Adrenal gland (tissue), 12 donors: Measurements from ENCODE around the gene EHHADH. TPM values are rescaled to one million over a fixed set of nuclear protein-coding genes. Genes with fewer than 3 reads are reported as not detected.
"Not testable (repeated sequence)": the region's sequence is repeated elsewhere in the genome, so short reads cannot be mapped to it uniquely, and the experiment has no call there.

Source experiments
- DNase-seq, 7 donors: peaks; one replicate each; pipeline ENCODE4 v3.0.0-alpha.2; 2019 to 2020
- H3K27ac ChIP-seq, 5 donors: fragments of 200-600 bp; sonication (generic) in 4 of 5; 1 replicate in 3 of 5; 2 replicates in 2 of 5; pipeline versions ENCODE4 v1.5.1 to v1.8.0; 2016 to 2020; ENCODE audit warnings: mild to moderate bottlenecking in 1 of 5
- H3K27me3 ChIP-seq: fragments of 200-600 bp; 2 replicates; pipeline ENCODE4 v1.8.0; 2021
- H3K36me3 ChIP-seq, 2 donors: fragments of 200-600 bp; replicated peaks in 1 of 2; 1 replicate in 1 of 2; 2 replicates in 1 of 2; pipeline versions ENCODE4 v1.5.1 to v1.8.0; 2018 to 2022
- H3K4me1 ChIP-seq, 2 donors: fragments of 200-600 bp; replicated peaks in 1 of 2; 1 replicate in 1 of 2; 2 replicates in 1 of 2; pipeline versions ENCODE4 v1.5.1 to v1.8.0; 2018 to 2021
- H3K4me3 ChIP-seq, 4 donors: fragments of 200-600 bp; sonication (generic) in 3 of 4; one replicate each; pipeline ENCODE4 v1.5.1; 2016 to 2018
- H3K9me3 ChIP-seq, 3 donors: fragments of 200-600 bp; sonication (generic) in 1 of 3; replicated peaks in 1 of 3; 1 replicate in 2 of 3; 2 replicates in 1 of 3; pipeline versions ENCODE4 v1.5.1 to v1.8.0; 2016 to 2021
- POLR2A ChIP-seq, 2 donors: fragments of 450-650 bp; IDR thresholded peaks; one replicate each; pipeline ENCODE4 v1.6.1; 2017; ENCODE audit warnings: antibody characterized with exemption in 2 of 2, mild to moderate bottlenecking in 2 of 2, moderate library complexity in 1 of 2
- WGBS, 4 donors: extraction: QIAGEN DNeasy Blood & Tissue Kit in 2 of 4; methylation state at CpG; one replicate each; pipeline versions ENCODE4 v1.1.5 to v1.1.7; 2013 to 2017; 5-methylcytosine and 5-hydroxymethylcytosine counted together
- intact Hi-C, 2 donors: fragments of 100-400 bp; cut with DNase I; formaldehyde crosslinking; loops; one replicate each; pipeline versions ENCODE4 v1.14.1 to v1.15.0; 2022 to 2023
- polyA plus RNA-seq, 3 donors: library from polyadenylated mRNA; stranded (reverse); fragments of 200-250 nt in 2 of 3; fragments of 350-450 nt in 1 of 3; fragmentation: Illumina TruSeq in 1 of 3; extraction: RNeasy Lipid Tissue Mini Kit (QIAGEN cat#74804) in 1 of 3; gene quantifications; one replicate each; pipeline ENCODE4 v1.2.3, GENCODE V29; 2013 to 2014
- total RNA-seq, 9 donors: library from RNA; depleted of rRNA in 4 of 9; stranded (reverse); fragments of >200 nt in 4 of 9; fragments of 120-200 nt in 1 of 9; fragmentation: NEBNext Ultra II Directional in 1 of 9; extraction: Animal tissue kit (Norgen Biotek cat#: 25700) in 1 of 9; gene quantifications; one replicate each; pipeline versions ENCODE4 v1.1.0 to v1.2.4, GENCODE V29; 2013 to 2023
- TF ChIP-seq, protein P1 (sequence below), 6 experiments: fragments of 450-650 bp in 4 of 6; fragments of 200-600 bp in 2 of 6; sonication (generic) in 1 of 6; IDR thresholded peaks; 1 replicate in 5 of 6; 2 replicates in 1 of 6; pipeline versions ENCODE4 v1.5.1 to v1.8.0; 2016 to 2021; ENCODE audit warnings: antibody characterized with exemption in 6 of 6, mild to moderate bottlenecking in 2 of 6, moderate library complexity in 1 of 6
- donor health status: healthy with polysubstance abuse.
- donor health status: Bipolar disorder and iron deficiency.
- donor health status: DM: yes; HTN: yes; CAD: no.
- donor health status: DM: no; HTN: no; CAD: no.
- donor health status: DM: no; HTN: no; CAD: no.
- donor health status: DM: yes; HTN: yes; CAD: no.

The EHHADH gene
- total and polyA plus RNA-seq, 12 donors, result 1.6 to 7.8 (median 5.9) TPM

DNA sequence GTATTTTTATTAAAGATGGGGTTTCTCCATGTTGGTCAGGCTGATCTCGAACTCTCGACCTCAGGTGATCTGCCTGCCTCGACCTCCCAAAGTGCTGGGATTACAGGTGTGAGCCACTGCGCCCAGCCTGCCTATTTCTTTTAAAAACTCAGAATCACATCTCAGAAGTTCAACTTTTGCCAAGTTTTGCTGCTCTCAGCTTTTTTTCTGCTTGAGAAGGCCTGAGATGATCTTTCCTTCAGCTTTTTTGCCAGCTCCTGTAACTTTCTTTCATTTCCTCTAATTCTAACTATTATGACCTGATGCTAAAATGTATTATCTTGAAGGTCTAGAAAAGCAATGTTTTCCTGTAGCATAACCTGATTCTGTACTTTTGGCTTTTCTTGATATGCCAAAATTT lies 9.6 kb upstream of the EHHADH start:
- DNase-seq, result no peak
- TF ChIP-seq POLR2A (IDR thresholded peaks at IDR 0.05), result no peak
- TF ChIP-seq, protein P1, sequence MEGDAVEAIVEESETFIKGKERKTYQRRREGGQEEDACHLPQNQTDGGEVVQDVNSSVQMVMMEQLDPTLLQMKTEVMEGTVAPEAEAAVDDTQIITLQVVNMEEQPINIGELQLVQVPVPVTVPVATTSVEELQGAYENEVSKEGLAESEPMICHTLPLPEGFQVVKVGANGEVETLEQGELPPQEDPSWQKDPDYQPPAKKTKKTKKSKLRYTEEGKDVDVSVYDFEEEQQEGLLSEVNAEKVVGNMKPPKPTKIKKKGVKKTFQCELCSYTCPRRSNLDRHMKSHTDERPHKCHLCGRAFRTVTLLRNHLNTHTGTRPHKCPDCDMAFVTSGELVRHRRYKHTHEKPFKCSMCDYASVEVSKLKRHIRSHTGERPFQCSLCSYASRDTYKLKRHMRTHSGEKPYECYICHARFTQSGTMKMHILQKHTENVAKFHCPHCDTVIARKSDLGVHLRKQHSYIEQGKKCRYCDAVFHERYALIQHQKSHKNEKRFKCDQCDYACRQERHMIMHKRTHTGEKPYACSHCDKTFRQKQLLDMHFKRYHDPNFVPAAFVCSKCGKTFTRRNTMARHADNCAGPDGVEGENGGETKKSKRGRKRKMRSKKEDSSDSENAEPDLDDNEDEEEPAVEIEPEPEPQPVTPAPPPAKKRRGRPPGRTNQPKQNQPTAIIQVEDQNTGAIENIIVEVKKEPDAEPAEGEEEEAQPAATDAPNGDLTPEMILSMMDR (IDR thresholded peaks at IDR 0.05), result no peak
- Histone ChIP-seq H3K4me3 (no peak overlapping the region), H3K27me3 (peaks cover 6% of the 10 kb centered on the region), H3K4me1 (no peaks in the 10 kb centered on the region), H3K27ac (no peak overlapping the region), H3K9me3 (no peaks in the 10 kb centered on the region), H3K36me3 (no peaks in the 10 kb centered on the region)
- intact Hi-C loops, result no loop called here
- 87 to 90% (median 88%) methylated on average over 4 of the region's 4 CpGs for WGBS, 4 donors

DNA sequence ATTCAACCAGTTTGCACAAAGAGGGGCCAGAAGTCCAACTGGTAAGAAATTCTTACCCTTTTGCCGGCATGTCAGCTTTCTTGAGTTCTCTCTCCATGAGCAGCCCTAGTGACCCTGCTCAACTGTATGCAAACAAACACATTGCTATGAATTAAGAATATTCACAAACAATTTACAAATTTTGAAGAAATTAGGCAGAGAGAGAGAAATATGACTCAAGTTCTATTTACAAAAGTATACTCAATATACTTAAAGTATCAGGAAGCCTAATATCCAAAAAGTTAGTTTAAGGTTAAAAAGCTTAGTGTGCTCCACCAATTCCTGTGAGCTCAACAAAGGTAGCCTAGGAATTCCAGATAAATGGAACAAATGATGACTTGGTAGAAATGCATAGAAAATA lies 3.5 kb upstream of the EHHADH start:
- no peak for TF ChIP-seq POLR2A (IDR thresholded peaks at IDR 0.05)
- TF ChIP-seq, protein P1 (IDR thresholded peaks at IDR 0.05), result no peak

DNA sequence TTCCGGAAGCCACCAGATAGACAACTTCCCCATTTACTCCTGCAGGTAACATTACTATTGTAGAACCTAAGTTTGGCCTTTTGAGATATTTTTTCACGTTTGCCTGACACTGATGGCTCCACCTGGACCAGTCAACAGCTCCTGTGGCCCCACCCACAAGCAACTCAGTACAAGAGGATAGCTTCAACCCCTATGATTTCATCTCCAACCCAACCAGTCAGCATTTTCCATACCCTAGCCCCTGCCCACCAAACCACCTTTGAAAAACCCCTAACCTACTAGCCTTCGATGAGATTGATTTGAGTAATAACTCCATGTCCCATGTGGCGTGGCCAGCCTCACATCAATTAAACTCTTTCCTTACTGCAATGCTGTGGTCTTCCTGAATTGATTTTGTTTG lies 950 bp upstream of the EHHADH start:
- Histone ChIP-seq H3K4me3 (no peak overlapping the region), H3K4me1 (no peaks in the 10 kb centered on the region), H3K9me3 (peaks cover 0 to 11% (median 7%) of the 10 kb centered on the region in 3 donors), H3K27me3 (no peaks in the 10 kb centered on the region), H3K27ac (no peak overlapping the region), H3K36me3 (no peaks in the 10 kb centered on the region)
- intact Hi-C loops, result no loop called here
- 92 to 97% (median 93%) methylated on average over 4 of the region's 4 CpGs for WGBS, 4 donors
- DNase-seq, result no peak
- no peak for TF ChIP-seq POLR2A (IDR thresholded peaks at IDR 0.05)
- TF ChIP-seq, protein P1 (IDR thresholded peaks at IDR 0.05), result no peak

More for the DNA sequence above, 3.5 kb upstream of the EHHADH start:
- no peak overlapping the region for H3K27ac ChIP-seq
- no peaks in the 10 kb centered on the region for H3K4me1 ChIP-seq
- H3K9me3 ChIP-seq, result peaks cover 0 to 11% (median 7%) of the 10 kb centered on the region in 3 donors
- 93 to 98% (median 96%) methylated on average over 1 of the region's 1 CpG for WGBS, 4 donors
- DNase-seq, result no peak
- no peaks in the 10 kb centered on the region for H3K27me3 ChIP-seq
- H3K36me3 ChIP-seq, result no peaks in the 10 kb centered on the region
- intact Hi-C loops, result no loop called here
- H3K4me3 ChIP-seq, result no peak overlapping the region

DNA sequence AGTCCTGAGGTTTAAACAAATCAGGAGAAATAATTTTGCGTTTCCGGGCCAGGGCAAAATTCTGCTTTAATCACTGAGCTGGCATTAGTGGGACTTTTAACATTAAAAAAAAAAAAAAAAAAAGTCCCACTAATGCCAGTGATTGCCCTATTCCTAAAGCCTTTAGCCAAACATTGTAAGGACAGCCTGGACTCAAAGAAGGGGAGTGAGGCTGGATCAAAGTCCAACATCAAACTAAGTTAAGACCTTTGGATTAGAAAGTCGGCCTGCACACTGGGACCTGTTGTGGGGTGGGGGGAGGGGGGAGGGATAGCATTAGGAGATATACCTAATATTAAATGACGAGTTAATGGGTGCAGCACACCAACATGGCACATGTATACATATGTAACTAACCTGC lies 716 bp downstream of the EHHADH start:
- DNase-seq, result not testable (repeated sequence)

DNA sequence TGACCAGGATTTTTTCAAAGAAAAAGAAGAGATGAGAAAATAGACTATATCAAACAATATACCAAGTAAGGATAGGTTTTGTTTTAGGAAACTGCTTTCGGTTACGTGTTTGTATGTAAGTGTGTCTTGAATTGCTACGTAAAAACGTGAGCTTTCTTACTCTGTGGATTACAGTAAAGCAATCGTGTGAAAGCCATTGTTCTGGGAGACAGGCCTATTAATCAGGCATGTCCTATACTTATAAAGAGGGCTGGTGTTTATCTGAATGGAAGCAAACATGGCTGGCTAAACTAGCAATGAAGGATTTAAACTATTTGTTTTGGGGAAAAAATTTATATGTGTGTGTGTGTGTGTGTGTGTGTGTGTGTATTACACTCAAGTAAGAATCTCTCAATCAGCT lies 2.6 kb downstream of the EHHADH start:
- no peak for DNase-seq
- intact Hi-C loops, result no loop called here
- Histone ChIP-seq H3K27ac (no peak overlapping the region), H3K4me1 (no peaks in the 10 kb centered on the region), H3K36me3 (no peaks in the 10 kb centered on the region), H3K4me3 (no peak overlapping the region), H3K27me3 (no peaks in the 10 kb centered on the region), H3K9me3 (no peaks in the 10 kb centered on the region)
- 93 to 95% (median 95%) methylated on average over 5 of the region's 5 CpGs for WGBS, 4 donors
- TF ChIP-seq, protein P1 (IDR thresholded peaks at IDR 0.05), result no peak
- TF ChIP-seq POLR2A (IDR thresholded peaks at IDR 0.05), result no peak

More for the DNA sequence above, 716 bp downstream of the EHHADH start:
- H3K4me1 ChIP-seq, H3K27ac ChIP-seq, H3K36me3 ChIP-seq, intact Hi-C loops, H3K27me3 ChIP-seq: not testable (repeated sequence)
- peak overlapping the region in 1 of 4 donors; percentile 62 for H3K4me3 ChIP-seq
- 84 to 93% (median 91%) methylated on average over 4 of the region's 4 CpGs for WGBS, 4 donors
- peaks cover 0 to 11% (median 7%) of the 10 kb centered on the region in 3 donors for H3K9me3 ChIP-seq
